ENCODE measurements around the gene SERPINB1.
A peak's percentile ranks its signal among the peaks of the same experiment; 100 is the strongest.
"Not testable (repeated sequence)": the region's sequence is repeated elsewhere in the genome, so short reads cannot be mapped to it uniquely, and the experiment has no call there.

The SERPINB1 gene

GRCh38 chr6:2841264-2842138 is at the start of gene SERPINB1:
SERPINB1 (minus strand) TSS chr6:2841863; CDS start chr6:2840586, 1,277 bp downstream.
- DNase-seq, result peak; percentile 96

GRCh38 chr6:2890976-2891767 is 49.5 kb upstream of the SERPINB1 start:
- DNase-seq, result peak; percentile 61

- no peak for DNase-seq
Measured at GRCh38 chr6:2885967-2886735, 44.5 kb upstream of the SERPINB1 start.

GRCh38 chr6:2884804-2885203 is 43.1 kb upstream of the SERPINB1 start:
- DNase-seq, result peak; percentile 30

- no peak for DNase-seq
Measured at GRCh38 chr6:2883673-2884072, 42.0 kb upstream of the SERPINB1 start.

- no peak for DNase-seq
Measured at GRCh38 chr6:2881423-2881822, 39.8 kb upstream of the SERPINB1 start.

GRCh38 chr6:2880156-2880555 is 38.5 kb upstream of the SERPINB1 start:
- not testable (repeated sequence) for DNase-seq

DNA sequence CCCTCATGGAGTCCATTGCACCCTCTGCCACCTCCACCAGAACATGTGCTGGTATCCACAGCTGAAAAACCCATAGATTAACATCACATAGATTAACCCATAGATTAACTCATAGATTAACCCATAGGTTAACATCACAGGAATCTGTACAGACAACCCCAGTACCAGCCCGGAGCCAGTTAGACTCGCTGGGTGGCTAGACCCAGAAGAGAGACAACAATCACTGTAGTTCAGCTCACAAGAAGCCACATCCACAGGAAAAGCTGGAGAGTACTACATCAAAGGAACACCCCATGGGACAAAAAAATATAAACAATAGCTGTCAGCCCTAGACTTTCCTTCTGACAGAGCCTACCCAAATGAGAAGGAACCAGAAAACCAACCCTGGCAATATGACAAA is 36.3 kb upstream of the SERPINB1 start:
- no peak for DNase-seq

GRCh38 chr6:2877057-2877882 is 35.6 kb upstream of the SERPINB1 start:
- no peak for DNase-seq

- peak; percentile 62 for DNase-seq
Measured at GRCh38 chr6:2876210-2877056, 34.8 kb upstream of the SERPINB1 start.

GRCh38 chr6:2875359-2876191 is 33.9 kb upstream of the SERPINB1 start:
- peak; percentile 71 for DNase-seq

DNA sequence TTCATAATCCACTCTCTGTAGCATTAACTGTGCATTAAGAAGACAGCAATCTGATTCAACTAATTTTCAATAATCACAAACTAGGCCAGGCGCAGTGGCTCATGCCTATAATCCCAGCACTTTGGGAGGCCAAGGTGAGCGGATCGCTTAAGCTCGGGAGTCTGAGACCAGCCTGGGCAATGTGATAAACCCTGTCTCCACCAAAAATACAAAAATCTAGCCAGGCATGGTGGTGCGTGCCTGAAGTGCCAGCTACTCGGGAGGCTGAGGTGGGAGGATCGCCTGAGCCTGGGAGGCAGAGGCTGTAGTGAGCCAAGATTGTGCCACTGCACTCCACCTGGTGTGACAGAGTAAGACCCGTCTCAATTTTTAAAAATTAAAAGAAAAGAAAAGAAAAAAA is 32.0 kb upstream of the SERPINB1 start:
- DNase-seq, result no peak

DNA sequence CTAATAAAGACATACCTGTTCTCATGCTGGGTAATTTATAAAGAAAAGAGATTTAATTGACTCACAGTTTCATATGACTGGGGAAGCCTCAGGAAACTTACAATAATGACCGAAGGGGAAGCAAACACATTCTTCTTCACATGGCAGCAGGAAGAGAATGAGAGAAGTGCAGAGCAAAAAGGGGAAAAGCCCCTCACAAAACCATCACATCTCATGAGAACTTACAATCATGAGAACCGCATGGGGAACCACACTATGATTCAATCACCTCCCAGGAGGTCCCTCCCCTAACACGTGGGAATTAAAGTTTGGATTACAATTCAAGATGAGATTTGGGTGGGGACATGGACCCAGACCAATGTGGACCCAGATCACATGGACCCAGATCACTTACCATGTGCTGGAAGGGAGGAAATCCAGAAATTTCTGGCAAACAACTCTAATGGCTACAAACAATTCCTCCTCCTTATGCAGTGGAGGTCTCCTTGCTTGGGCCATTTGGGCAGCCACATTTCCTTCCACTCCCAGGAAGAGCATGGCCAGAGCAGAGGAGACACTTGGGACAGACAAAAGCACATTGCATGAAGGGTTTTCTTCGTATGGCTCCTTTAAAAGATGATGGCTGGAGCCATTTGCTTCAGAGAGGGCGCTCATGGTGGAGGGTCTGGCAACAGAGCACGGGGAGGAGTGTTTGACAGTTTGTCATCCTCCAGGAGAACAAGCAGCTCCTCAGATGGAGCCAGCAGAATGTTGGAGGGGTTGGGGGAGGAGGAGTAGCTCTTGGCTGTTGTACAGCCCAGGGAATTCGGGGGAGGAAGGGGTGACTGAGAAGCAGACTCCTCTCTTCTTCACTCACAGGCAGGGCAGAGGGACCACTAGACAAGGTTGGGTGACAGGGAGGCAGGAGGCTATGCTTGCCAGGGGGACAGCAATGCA is 31.0 kb upstream of the SERPINB1 start:
- DNase-seq, result no peak

DNA sequence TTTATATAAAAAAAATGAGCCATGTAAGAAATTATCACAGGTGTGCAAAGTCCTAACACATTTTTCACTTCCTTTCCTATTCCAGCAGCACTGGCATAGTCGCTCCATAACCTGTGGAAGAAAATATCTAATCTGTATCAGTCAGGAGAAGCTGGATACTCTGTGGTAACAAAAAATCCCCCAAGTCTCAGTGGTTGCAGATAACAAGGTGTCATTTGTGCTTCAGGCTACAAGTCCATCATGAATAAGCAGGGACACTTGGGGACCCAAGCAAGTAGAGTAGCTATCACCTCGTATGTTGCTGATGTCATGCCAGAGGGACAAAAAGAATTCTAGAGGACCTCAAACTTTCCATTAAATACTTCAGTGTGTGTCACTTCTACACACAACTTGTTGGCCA is 30.3 kb upstream of the SERPINB1 start:
- no peak for DNase-seq

DNA sequence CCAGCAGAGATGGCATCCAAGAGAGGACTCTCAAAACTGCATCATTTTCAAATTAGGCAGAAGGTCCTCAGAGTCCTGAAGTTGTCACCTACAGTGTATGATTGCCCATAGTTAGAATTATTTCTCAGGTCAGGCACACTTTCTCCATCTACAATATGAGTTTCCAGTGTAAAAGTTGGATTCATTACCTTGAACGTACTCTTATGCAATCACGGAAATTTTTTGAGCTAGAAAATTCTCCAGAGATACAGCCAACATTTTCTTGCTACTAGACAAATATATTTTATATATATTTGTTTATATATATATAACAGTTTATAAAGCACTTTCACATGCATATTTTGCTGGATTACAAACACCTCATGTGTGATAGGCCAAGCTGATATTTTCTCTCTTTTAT is 29.4 kb upstream of the SERPINB1 start:
- DNase-seq, result no peak

DNA sequence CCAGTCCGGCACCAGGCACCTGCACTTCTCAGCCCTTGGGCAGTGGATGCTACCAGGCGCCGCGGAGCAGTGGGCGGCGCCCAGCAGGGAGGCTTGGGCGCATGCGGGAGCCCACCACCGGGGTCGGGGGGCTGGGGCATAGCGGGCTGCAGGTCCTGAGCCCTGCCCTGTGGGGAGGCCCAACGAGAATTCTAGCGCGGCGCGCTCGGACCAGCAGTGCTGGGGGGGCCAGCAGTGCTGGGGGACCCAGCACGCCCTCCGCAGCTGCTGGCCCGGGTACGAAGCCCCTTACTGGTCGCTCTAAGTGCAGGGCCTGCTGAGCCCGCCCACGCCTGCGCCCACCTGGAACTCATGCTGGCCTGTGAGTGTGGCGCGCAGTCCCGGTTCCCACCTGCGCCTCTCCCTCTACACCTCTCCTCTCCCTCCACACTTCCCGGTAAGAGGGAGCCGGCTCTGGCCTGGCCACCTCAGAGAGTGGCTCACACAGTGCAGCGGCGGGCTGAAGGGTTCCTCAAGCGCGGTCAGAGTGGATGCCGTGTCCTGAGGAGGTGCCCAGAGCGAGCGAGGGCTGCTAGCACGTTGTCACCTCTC is 28.5 kb upstream of the SERPINB1 start:
- no peak for DNase-seq

GRCh38 chr6:2868637-2869036 is 27.0 kb upstream of the SERPINB1 start:
- DNase-seq, result no peak

DNA sequence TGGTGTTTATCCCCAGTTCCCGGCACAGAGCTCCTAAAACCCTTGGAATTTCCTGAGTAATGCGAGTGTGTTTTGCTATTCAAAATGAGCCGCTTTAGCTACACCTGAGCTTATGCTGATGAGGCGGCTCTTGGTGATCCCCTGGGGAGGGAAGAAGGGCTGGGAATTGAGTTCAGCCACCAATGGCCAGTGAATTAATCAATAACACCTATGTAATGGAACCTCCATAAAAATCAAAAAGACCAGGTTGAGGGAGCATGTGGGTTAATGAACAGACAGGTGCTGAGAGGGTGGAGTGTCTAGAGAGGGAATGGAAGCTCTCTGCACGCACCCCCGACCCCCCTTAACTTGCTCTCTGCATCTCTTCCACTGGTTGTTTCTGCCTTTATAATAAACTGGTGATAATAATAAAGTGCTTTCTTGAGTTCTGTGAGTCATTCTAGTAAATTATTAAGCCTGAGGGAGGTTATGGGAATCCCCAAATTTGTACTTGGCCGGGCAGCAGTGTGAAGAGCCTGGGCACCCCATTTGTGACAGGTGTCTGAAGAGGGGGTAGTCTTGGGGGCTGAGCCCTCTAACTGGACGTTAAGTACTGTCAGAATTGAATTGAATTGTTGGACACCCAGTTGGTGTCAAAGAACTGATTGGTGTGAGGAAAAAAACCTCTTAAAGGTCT is 24.6 kb upstream of the SERPINB1 start:
- DNase-seq, result no peak

All from hematopoietic multipotent progenitor cell treated with erythropoietin and hydrocortisone succinate and interleukin-3 and kit ligand, for 4 days (in vitro differentiated cells).